ENCODE data around the gene LAPTM4A.
"Not testable (repeated sequence)": the region's sequence is repeated elsewhere in the genome, so short reads cannot be mapped to it uniquely, and the experiment has no call there.

Gene LAPTM4A

GRCh38 chr2:20057268-20057667 lies 5.8 kb upstream of the LAPTM4A start:
- DNase-seq: no peak
- intact Hi-C loops (cut with DNase I): loop anchor here (10.0 kb wide), 1 partner anchor 152 kb away; the partner anchor contains the start of gene TTC32

- intact Hi-C loops (cut with DNase I): loop anchor here (10.0 kb wide), 1 partner anchor 150 kb away; the partner anchor contains the start of gene TTC32
- DNase-seq: no peak
Observed at GRCh38 chr2:20054931-20055330, 3.5 kb upstream of the LAPTM4A start.

- intact Hi-C loops (cut with DNase I): loop anchor here (10.0 kb wide), 1 partner anchor 149 kb away; the partner anchor contains the start of gene TTC32
- no peak for DNase-seq
Observed at GRCh38 chr2:20054119-20054518, 2.7 kb upstream of the LAPTM4A start.

GRCh38 chr2:20052861-20053281 lies 1.4 kb upstream of the LAPTM4A start:
- intact Hi-C loops (cut with DNase I): loop anchor here (10.0 kb wide), 1 partner anchor 148 kb away; the partner anchor contains the start of gene TTC32
- DNase-seq: peak in 20 of 42 donors; percentile 8 to 55 (median 29)

- intact Hi-C loops (cut with DNase I): loop anchor here (10.0 kb wide), 1 partner anchor 148 kb away; the partner anchor contains the start of gene TTC32
Observed at GRCh38 chr2:20052229-20052851, 912 bp upstream of the LAPTM4A start.

GRCh38 chr2:20050646-20051531 lies 539 bp downstream of the LAPTM4A start:
- DNase-seq: peak in 41 of 42 donors; percentile 12 to 78 (median 45)
- intact Hi-C loops (cut with DNase I): loop anchor here (2.0 to 10.0 kb wide), 2 partner anchors 60 to 146 kb away; partner anchors contain the start of genes TTC32 and WDR35

More at GRCh38 chr2:20052229-20052851, 912 bp upstream of the LAPTM4A start:
- DNase-seq: peak in 6 of 42 donors; percentile 13 to 54 (median 14)

GRCh38 chr2:20050104-20050645 lies 1.3 kb downstream of the LAPTM4A start:
- intact Hi-C loops (cut with DNase I): loop anchor here (2.0 to 10.0 kb wide), 2 partner anchors 59 to 145 kb away; partner anchors contain the start of genes TTC32 and WDR35

GRCh38 chr2:20049637-20050036 lies 1.8 kb downstream of the LAPTM4A start:
- DNase-seq: no peak
- intact Hi-C loops (cut with DNase I): loop anchor here (2.0 to 10.0 kb wide), 2 partner anchors 59 to 145 kb away; partner anchors contain the start of genes TTC32 and WDR35

More at GRCh38 chr2:20050104-20050645, 1.3 kb downstream of the LAPTM4A start:
- peak in 2 of 42 donors; percentile 9 to 17 for DNase-seq

- intact Hi-C loops (cut with DNase I): no loop called here
- no peak for DNase-seq
Observed at GRCh38 chr2:20048488-20049448, 2.7 kb downstream of the LAPTM4A start.

- DNase-seq; intact Hi-C loops (cut with DNase I): not testable (repeated sequence)
Observed at GRCh38 chr2:20045712-20046292, 5.6 kb downstream of the LAPTM4A start.

GRCh38 chr2:20044778-20045177 lies 6.7 kb downstream of the LAPTM4A start:
- DNase-seq: no peak
- intact Hi-C loops (cut with DNase I): no loop called here

GRCh38 chr2:20042531-20042930 lies 8.9 kb downstream of the LAPTM4A start:
- DNase-seq: no peak
- intact Hi-C loops (cut with DNase I): no loop called here

GRCh38 chr2:20040489-20041172 lies 10.8 kb downstream of the LAPTM4A start:
- intact Hi-C loops (cut with DNase I): no loop called here
- no peak for DNase-seq

GRCh38 chr2:20037660-20038059 lies 13.8 kb downstream of the LAPTM4A start:
- no peak for DNase-seq
- intact Hi-C loops (cut with DNase I): no loop called here

GRCh38 chr2:20035955-20036666 lies 15.3 kb downstream of the LAPTM4A start:
- intact Hi-C loops (cut with DNase I): no loop called here
- DNase-seq: no peak

- no peak for DNase-seq
- intact Hi-C loops (cut with DNase I): no loop called here
Observed at GRCh38 chr2:20034821-20035220, 16.6 kb downstream of the LAPTM4A start.
